HCT116 (cell line): ENCODE results near the gene SFRP4. TPM values are rescaled to one million over a fixed set of nuclear protein-coding genes. Genes with fewer than 3 reads are reported as not detected.

Source experiments
- ATAC-seq: fragments of 200-7000 bp; cut with Tn5 transposase; 2 replicates; pipeline ENCODE4 v1.9.1; 2020; ENCODE audit warnings: mild to moderate bottlenecking, moderate library complexity
- BruUV-seq: library from RNA; stranded (reverse); fragments of 400-500 nt; replicated peaks from 2 replicates; lab custom pipeline; 2021; lab: Mats Ljungman, UMichigan
- CTCF ChIA-PET: fragments of 300-600 bp; sonication (Branson Sonifier 250); formaldehyde crosslinking; loops from one replicate; lab custom pipeline; 2021; ENCODE audit warnings: antibody characterized with exemption; lab: Charles Lee
- POLR2A ChIA-PET: fragments of 300-600, 350-600 bp; sonication (Branson Sonifier 250); formaldehyde crosslinking; loops from one replicate; lab custom pipeline; 2021; ENCODE audit warnings: antibody characterized with exemption; lab: Charles Lee
- RAD21 ChIA-PET, 2 experiments: fragments of 300-600 bp; sonication (Branson Sonifier 250); formaldehyde crosslinking; loops; one replicate each; lab custom pipeline; 2023; ENCODE audit warnings: low total read pairs in 2 of 2; ENCODE audit not compliant: uncharacterized antibody in 2 of 2, unreplicated experiment in 2 of 2, low non-redundant PET in 1 of 2; lab: Charles Lee
- DNase-seq: peaks from one replicate; pipeline ENCODE4 v3.0.0-alpha.2; 2010; ENCODE audit warnings: low read depth, low spot score
- H2AFZ ChIP-seq: fragments of 200-600 bp; shearing (Covaris generic), sonication (generic); 2 replicates; pipeline ENCODE4 v1.6.1; 2017; ENCODE audit warnings: low read depth, mixed run types, mixed read lengths, antibody characterized with exemption, low read length; ENCODE audit not compliant: poor library complexity, severe bottlenecking
- H3K27ac ChIP-seq: 2 replicates; pipeline ENCODE4 v1.5.1; 2012; ENCODE audit warnings: low read depth, low read length
- H3K27me3 ChIP-seq: fragments of 200-600 bp; sonication (generic); 2 replicates; pipeline ENCODE4 v1.6.1; 2016; ENCODE audit warnings: mixed run types, low read length, mixed read lengths; ENCODE audit not compliant: insufficient read depth
- H3K36me3 ChIP-seq, 2 experiments: fragments of 200-500 bp in 1 of 2; fragments of 200-600 bp in 1 of 2; sonication (Bioruptor generic) in 1 of 2; sonication (generic) in 1 of 2; 2 replicates each; pipeline versions ENCODE4 v1.5.1 to v1.6.1; 2014 to 2016; ENCODE audit warnings: low read length in 2 of 2, inconsistent platforms in 1 of 2, mixed read lengths in 1 of 2, mixed run types in 1 of 2; ENCODE audit not compliant: insufficient read depth in 2 of 2, control insufficient read depth in 1 of 2
- H3K4me1 ChIP-seq, 2 experiments: fragments of 200-600 bp in 1 of 2; sonication (generic) in 1 of 2; 2 replicates each; pipeline versions ENCODE4 v1.5.1 to v1.6.1; 2012 to 2017; ENCODE audit warnings: low read length in 2 of 2, inconsistent platforms in 1 of 2, mild to moderate bottlenecking in 1 of 2, mixed read lengths in 1 of 2, mixed run types in 1 of 2, moderate library complexity in 1 of 2; ENCODE audit not compliant: insufficient read depth in 2 of 2, control insufficient read depth in 1 of 2
- H3K4me2 ChIP-seq: fragments of 200-600 bp; sonication (generic); 2 replicates; pipeline ENCODE4 v1.6.1; 2017; ENCODE audit warnings: mixed run types, low read length, mixed read lengths
- H3K4me3 ChIP-seq, 2 experiments: fragments of 200-600 bp in 1 of 2; sonication (generic) in 1 of 2; replicated peaks in 1 of 2; 2 replicates each; pipeline ENCODE4 v1.5.1; 2011 to 2016; ENCODE audit warnings: low read length in 2 of 2, control low read depth in 1 of 2, low read depth in 1 of 2, mild to moderate bottlenecking in 1 of 2, mixed read lengths in 1 of 2, mixed run types in 1 of 2
- H3K79me2 ChIP-seq: fragments of 200-600 bp; sonication (generic); 2 replicates; pipeline ENCODE4 v1.6.1; 2017; ENCODE audit warnings: mild to moderate bottlenecking, mixed run types, low read length, moderate library complexity, mixed read lengths; ENCODE audit not compliant: insufficient read depth
- H3K9ac ChIP-seq: fragments of 200-600 bp; sonication (generic); 2 replicates; pipeline ENCODE4 v1.6.1; 2016; ENCODE audit warnings: low read length, mixed read lengths
- H3K9me2 ChIP-seq: fragments of 200-600 bp; sonication (generic), shearing (Covaris generic); 2 replicates; pipeline ENCODE4 v1.6.1; 2017; ENCODE audit warnings: mixed run types, mild to moderate bottlenecking, moderate library complexity; ENCODE audit not compliant: insufficient read depth
- H3K9me3 ChIP-seq, 2 experiments: fragments of 200-500 bp in 1 of 2; fragments of 200-600 bp in 1 of 2; sonication (Bioruptor generic) in 1 of 2; sonication (generic) in 1 of 2; 2 replicates each; pipeline ENCODE4 v1.6.1; 2014 to 2017; ENCODE audit warnings: low read length in 2 of 2, mixed read lengths in 2 of 2, inconsistent platforms in 1 of 2, low read depth in 1 of 2, mild to moderate bottlenecking in 1 of 2, mixed run types in 1 of 2, moderate library complexity in 1 of 2; ENCODE audit not compliant: control insufficient read depth in 1 of 2, insufficient read depth in 1 of 2
- H4K20me1 ChIP-seq: fragments of 200-600 bp; sonication (generic), shearing (Covaris generic); 2 replicates; pipeline ENCODE4 v1.6.1; 2017; ENCODE audit warnings: mixed run types, mild to moderate bottlenecking, moderate library complexity; ENCODE audit not compliant: insufficient read depth
- CBX3 ChIP-seq: IDR thresholded peaks from 2 replicates; pipeline ENCODE4 v1.6.1; 2012; ENCODE audit warnings: low read depth
- CEBPB ChIP-seq: IDR thresholded peaks from 2 replicates; pipeline ENCODE4 v1.6.1; 2012; ENCODE audit warnings: low read depth
- EGR1 ChIP-seq: IDR thresholded peaks from 2 replicates; pipeline ENCODE4 v1.6.1; 2012; ENCODE audit warnings: low read depth
- EZH2 ChIP-seq: fragments of 200-600 bp; sonication (generic); IDR thresholded peaks from 2 replicates; pipeline ENCODE4 v1.6.1; 2017; ENCODE audit warnings: antibody characterized with exemption, mixed run types
- EZH2phosphoT487 ChIP-seq: fragments of 200-600 bp; IDR thresholded peaks from 2 replicates; pipeline ENCODE4 v1.6.1; 2018; ENCODE audit warnings: antibody characterized with exemption, borderline replicate concordance
- JUND ChIP-seq: IDR thresholded peaks from 2 replicates; pipeline ENCODE4 v1.6.1; 2012
- POLR2A ChIP-seq: IDR thresholded peaks from 2 replicates; pipeline ENCODE4 v1.7.0; 2011; ENCODE audit warnings: borderline replicate concordance; ENCODE audit not compliant: insufficient read depth, insufficient read length; ENCODE audit errors: extremely low read depth
- POLR2AphosphoS5 ChIP-seq: IDR thresholded peaks from 2 replicates; pipeline ENCODE4 v1.6.1; 2011; ENCODE audit warnings: mild to moderate bottlenecking, low read depth, low read length, moderate library complexity
- SIN3A ChIP-seq: IDR thresholded peaks from 2 replicates; pipeline ENCODE4 v1.6.1; 2012; ENCODE audit warnings: low read depth
- SP1 ChIP-seq: IDR thresholded peaks from 2 replicates; pipeline ENCODE4 v1.6.1; 2012; ENCODE audit warnings: low read depth
- SRF ChIP-seq: IDR thresholded peaks from 2 replicates; pipeline ENCODE4 v1.6.1; 2012; ENCODE audit warnings: low read depth
- TCF7L2 ChIP-seq: IDR thresholded peaks from 2 replicates; pipeline ENCODE4 v1.7.0; 2011; ENCODE audit warnings: borderline replicate concordance, inconsistent platforms; ENCODE audit not compliant: insufficient read depth, insufficient read length; ENCODE audit errors: extremely low read depth
- YY1 ChIP-seq: IDR thresholded peaks from 2 replicates; pipeline ENCODE4 v1.6.1; 2011; ENCODE audit warnings: low read length, low read depth, moderate library complexity, mild to moderate bottlenecking; ENCODE audit not compliant: insufficient replicate concordance; ENCODE audit errors: extremely low read depth
- ZNF274 ChIP-seq: fragments of 200-500 bp; sonication (Bioruptor generic); IDR thresholded peaks from 2 replicates; pipeline ENCODE4 v1.6.1; 2014; ENCODE audit warnings: mild to moderate bottlenecking, low read depth, low read length, inconsistent platforms
- intact Hi-C: fragments of 100-400 bp; cut with micrococcal nuclease; formaldehyde crosslinking; loops from 2 replicates; pipeline ENCODE4 v1.10.0; 2022
- total RNA-seq: library from RNA; stranded (reverse); gene quantifications from one replicate; pipeline ENCODE4 v1.2.1, GENCODE V29; 2021; ENCODE audit not compliant: unreplicated experiment
- TF ChIP-seq, protein P1 (sequence below): IDR thresholded peaks from 2 replicates; pipeline ENCODE4 v1.6.1; 2012
- TF ChIP-seq, protein P2 (sequence below): IDR thresholded peaks from 2 replicates; pipeline ENCODE4 v1.6.1; 2012
- TF ChIP-seq, protein P3 (sequence below), 3 experiments: fragments of 200-600 bp in 1 of 3; sonication (generic) in 1 of 3; IDR thresholded peaks in 2 of 3; conservative IDR thresholded peaks in 1 of 3; 2 replicates each; pipeline ENCODE4 v1.5.1; 2012 to 2017; ENCODE audit warnings: low read depth in 2 of 3, low read length in 2 of 3, antibody characterized with exemption in 1 of 3, borderline replicate concordance in 1 of 3, control low read depth in 1 of 3, mild to moderate bottlenecking in 1 of 3, mixed read lengths in 1 of 3, mixed run types in 1 of 3, moderate library complexity in 1 of 3; ENCODE audit not compliant: insufficient read depth in 1 of 3

Gene SFRP4
- total RNA-seq, 1 experiment from 2014 or later = 0.25 TPM

DNA sequence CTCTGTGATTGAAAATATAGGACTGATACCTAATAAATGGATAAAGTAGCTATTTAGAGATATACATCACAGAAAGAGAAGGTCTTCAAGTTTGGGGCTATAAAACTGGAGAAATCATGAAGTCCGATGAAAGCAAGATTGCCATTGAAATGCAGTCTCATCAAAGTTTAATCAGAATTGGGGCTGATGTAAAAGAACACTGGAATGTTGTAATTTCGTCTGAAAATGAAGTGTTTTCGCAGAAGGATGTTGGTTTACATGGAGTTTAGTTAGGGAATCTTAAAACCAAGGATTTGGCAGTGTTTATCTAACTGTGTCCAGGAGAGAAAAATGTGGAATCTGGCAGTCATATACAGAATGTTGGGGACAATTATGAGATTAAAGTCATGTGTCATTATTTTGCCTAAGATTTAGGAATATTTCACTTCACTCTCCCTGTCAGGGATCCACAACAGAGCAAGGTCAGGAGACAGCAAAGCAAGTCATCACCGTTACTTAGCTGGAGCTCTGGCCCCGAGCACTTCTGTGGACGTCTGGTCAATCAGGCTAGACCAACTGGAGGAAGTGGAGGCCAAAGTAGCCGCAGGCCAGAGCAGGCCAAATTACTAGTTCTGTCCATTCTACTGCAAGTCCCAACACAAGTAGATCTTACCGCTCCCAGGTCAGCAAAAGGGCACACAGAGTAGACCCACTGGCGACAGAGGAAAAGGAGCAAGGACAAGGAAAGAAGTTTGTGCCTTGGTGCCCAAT, 40.8 kb upstream of the SFRP4 start:
- no peak overlapping the region for H3K4me2 ChIP-seq
- TF ChIP-seq POLR2AphosphoS5 = no peak
- no peak for TF ChIP-seq ZNF274
- no peak for TF ChIP-seq CEBPB
- TF ChIP-seq EZH2phosphoT487 = no peak
- no peak for TF ChIP-seq SIN3A
- TF ChIP-seq EGR1 = no peak
- TF ChIP-seq TCF7L2 = no peak
- TF ChIP-seq, protein P1, sequence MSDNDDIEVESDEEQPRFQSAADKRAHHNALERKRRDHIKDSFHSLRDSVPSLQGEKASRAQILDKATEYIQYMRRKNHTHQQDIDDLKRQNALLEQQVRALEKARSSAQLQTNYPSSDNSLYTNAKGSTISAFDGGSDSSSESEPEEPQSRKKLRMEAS = no peak
- TF ChIP-seq, protein P2, sequence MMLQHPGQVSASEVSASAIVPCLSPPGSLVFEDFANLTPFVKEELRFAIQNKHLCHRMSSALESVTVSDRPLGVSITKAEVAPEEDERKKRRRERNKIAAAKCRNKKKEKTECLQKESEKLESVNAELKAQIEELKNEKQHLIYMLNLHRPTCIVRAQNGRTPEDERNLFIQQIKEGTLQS = no peak
- no peak overlapping the region for H3K27ac ChIP-seq
- no TSS peak for BruUV-seq
- no peak overlapping the region for H2AFZ ChIP-seq
- no peaks in the 10 kb centered on the region for H3K9me2 ChIP-seq
- no peak overlapping the region for H3K9ac ChIP-seq
- no peaks in the 10 kb centered on the region for H3K27me3 ChIP-seq
- no peaks in the 10 kb centered on the region for H3K4me1 ChIP-seq
- no peaks in the 10 kb centered on the region for H4K20me1 ChIP-seq
- intact Hi-C loops = no loop called here
- ChIA-PET CTCF (no interaction called here), POLR2A (no interaction called here), RAD21 (no interaction called here)
- no peaks in the 10 kb centered on the region for H3K9me3 ChIP-seq
- no peaks in the 10 kb centered on the region for H3K36me3 ChIP-seq
- DNase-seq = no peak
- H3K4me3 ChIP-seq = no peak overlapping the region
- no peaks in the 10 kb centered on the region for H3K79me2 ChIP-seq
- ATAC-seq = no peak

DNA sequence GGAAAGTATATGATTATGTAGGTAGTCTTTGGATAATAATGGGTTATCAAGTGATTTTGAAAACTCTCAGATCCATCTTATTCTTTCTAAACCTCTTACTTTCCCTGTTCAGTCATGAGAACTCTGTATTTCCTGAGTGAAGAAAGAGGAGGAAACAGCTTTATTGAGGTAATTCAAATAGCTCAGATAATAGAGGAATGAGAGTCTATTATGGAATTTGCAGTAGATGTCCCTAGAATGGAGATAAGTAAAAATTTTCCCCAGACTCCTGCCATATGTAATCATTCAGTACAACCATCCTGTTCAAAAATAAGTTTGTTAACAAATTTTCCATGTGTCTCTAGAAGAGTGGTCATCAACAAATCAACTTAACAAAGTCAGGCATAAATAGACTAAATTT, 40.2 kb upstream of the SFRP4 start:
- H3K9me3 ChIP-seq = no peaks in the 10 kb centered on the region
- H4K20me1 ChIP-seq = no peaks in the 10 kb centered on the region
- no TSS peak for BruUV-seq
- no peak overlapping the region for H3K4me3 ChIP-seq
- no peaks in the 10 kb centered on the region for H3K9me2 ChIP-seq
- POLR2A ChIA-PET = no interaction called here
- H3K36me3 ChIP-seq = no peaks in the 10 kb centered on the region
- CTCF ChIA-PET = no interaction called here
- no peak overlapping the region for H2AFZ ChIP-seq
- RAD21 ChIA-PET = no interaction called here
- H3K9ac ChIP-seq = no peak overlapping the region
- H3K27me3 ChIP-seq = no peaks in the 10 kb centered on the region
- intact Hi-C loops = no loop called here
- no peak overlapping the region for H3K27ac ChIP-seq
- DNase-seq = no peak
- H3K79me2 ChIP-seq = no peaks in the 10 kb centered on the region
- ATAC-seq = no peak
- H3K4me2 ChIP-seq = no peak overlapping the region
- no peak for TF ChIP-seq POLR2A
- no peak for TF ChIP-seq CEBPB
- TF ChIP-seq SP1 = no peak
- no peak for TF ChIP-seq CBX3
- TF ChIP-seq TCF7L2 = no peak
- TF ChIP-seq SRF = no peak
- TF ChIP-seq, protein P3, sequence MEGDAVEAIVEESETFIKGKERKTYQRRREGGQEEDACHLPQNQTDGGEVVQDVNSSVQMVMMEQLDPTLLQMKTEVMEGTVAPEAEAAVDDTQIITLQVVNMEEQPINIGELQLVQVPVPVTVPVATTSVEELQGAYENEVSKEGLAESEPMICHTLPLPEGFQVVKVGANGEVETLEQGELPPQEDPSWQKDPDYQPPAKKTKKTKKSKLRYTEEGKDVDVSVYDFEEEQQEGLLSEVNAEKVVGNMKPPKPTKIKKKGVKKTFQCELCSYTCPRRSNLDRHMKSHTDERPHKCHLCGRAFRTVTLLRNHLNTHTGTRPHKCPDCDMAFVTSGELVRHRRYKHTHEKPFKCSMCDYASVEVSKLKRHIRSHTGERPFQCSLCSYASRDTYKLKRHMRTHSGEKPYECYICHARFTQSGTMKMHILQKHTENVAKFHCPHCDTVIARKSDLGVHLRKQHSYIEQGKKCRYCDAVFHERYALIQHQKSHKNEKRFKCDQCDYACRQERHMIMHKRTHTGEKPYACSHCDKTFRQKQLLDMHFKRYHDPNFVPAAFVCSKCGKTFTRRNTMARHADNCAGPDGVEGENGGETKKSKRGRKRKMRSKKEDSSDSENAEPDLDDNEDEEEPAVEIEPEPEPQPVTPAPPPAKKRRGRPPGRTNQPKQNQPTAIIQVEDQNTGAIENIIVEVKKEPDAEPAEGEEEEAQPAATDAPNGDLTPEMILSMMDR (IDR thresholded peaks at IDR 0.05 in 2 of 3, conservative IDR thresholded peaks at IDR 0.05 in 1 of 3; ENCODE audit: borderline replicate concordance in 1 of 3, insufficient read depth in 1 of 3, low read depth in 2 of 3, low read length in 2 of 3) = no peak
- TF ChIP-seq ZNF274 = no peak
- TF ChIP-seq YY1 = no peak
- TF ChIP-seq EZH2 = no peak
- TF ChIP-seq JUND = no peak
- H3K4me1 ChIP-seq = no peaks in the 10 kb centered on the region
